Peyer's patch (tissue), 4 donors: ENCODE data around the gene RASD1. TPM values are rescaled to one million over a fixed set of nuclear protein-coding genes. Genes with fewer than 3 reads are reported as not detected.

ENCODE experiments used
- DNase-seq, 3 donors: peaks; one replicate each; pipeline ENCODE4 v3.0.0-alpha.2; 2017 to 2019
- H3K27ac ChIP-seq, 4 donors: fragments of 200-600 bp; sonication (generic); one replicate each; pipeline ENCODE4 v1.5.1; 2016 to 2019
- H3K27me3 ChIP-seq, 2 donors: fragments of 200-600 bp; sonication (generic); one replicate each; pipeline ENCODE4 v1.5.1; 2019
- H3K36me3 ChIP-seq, 3 donors: fragments of 200-600 bp; sonication (generic); one replicate each; pipeline ENCODE4 v1.5.1; 2016 to 2019
- H3K4me1 ChIP-seq, 4 donors: fragments of 200-600 bp; sonication (generic); one replicate each; pipeline ENCODE4 v1.5.1; 2016 to 2019
- H3K4me3 ChIP-seq, 4 donors: fragments of 200-600 bp; sonication (generic); 1 replicate in 3 of 4; 2 replicates in 1 of 4; pipeline ENCODE4 v1.5.1; 2016 to 2019; ENCODE audit warnings: mild to moderate bottlenecking in 1 of 4
- H3K9me3 ChIP-seq, 4 donors: fragments of 200-600 bp; sonication (generic); one replicate each; pipeline ENCODE4 v1.5.1; 2016 to 2019; ENCODE audit warnings: mild to moderate bottlenecking in 1 of 4
- POLR2A ChIP-seq, 2 donors: fragments of 450-650 bp; IDR thresholded peaks; one replicate each; pipeline ENCODE4 v1.5.1; 2017; ENCODE audit warnings: antibody characterized with exemption in 2 of 2, mild to moderate bottlenecking in 2 of 2, moderate library complexity in 2 of 2
- small RNA-seq, 2 donors: library from RNA; depleted of rRNA; stranded (forward); fragments of <200 nt; gene quantifications; one replicate each; pipeline ENCODE3, GENCODE V24; 2016
- total RNA-seq, 4 donors: library from RNA; depleted of rRNA; stranded (reverse); fragments of >200 nt; gene quantifications; one replicate each; pipeline ENCODE4 v1.1.0, GENCODE V29; 2016
- TF ChIP-seq, protein P1 (sequence below), 6 experiments: fragments of 450-650 bp in 4 of 6; fragments of 200-600 bp in 2 of 6; sonication (generic) in 1 of 6; IDR thresholded peaks; one replicate each; pipeline ENCODE4 v1.5.1; 2017 to 2019; ENCODE audit warnings: antibody characterized with exemption in 6 of 6, mild to moderate bottlenecking in 3 of 6, moderate library complexity in 1 of 6

The RASD1 gene
- total RNA-seq, 4 donors from 2014 or later: 15.0 to 32.2 (median 25.1) TPM

DNA sequence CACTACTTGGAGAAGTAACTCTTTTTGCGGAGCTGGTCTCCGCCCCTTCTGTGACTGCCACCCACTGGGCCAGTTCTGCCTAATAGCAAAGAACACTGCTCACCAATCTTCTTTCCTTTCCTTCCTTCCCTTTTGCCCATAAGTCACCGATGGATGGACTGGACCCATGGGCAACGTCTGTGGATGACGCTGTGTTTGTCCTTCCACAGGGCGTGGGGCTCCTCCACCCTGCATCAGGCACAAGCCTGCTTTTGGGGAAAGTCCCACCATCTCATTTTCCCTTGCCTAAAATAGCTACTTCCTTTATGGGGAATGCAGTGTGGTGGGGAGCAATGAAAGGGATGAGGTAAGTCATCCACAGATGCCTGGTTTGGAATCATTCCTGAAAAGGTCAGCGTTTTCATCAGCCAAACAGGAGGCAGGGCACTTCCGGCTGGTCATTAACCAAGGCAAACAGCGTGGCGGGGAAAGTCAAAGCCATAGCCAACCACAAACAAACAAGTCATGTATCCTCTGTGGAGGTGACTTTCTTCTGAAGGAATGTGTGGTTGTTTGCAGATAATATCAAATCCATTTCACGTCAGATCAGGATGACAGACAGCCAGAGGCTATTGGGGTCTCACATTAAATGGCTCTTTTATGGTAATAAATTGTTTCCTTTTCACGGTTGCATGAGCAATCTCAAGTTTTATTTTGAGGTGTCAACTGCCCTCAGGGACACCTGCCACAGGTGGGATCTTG lies 50.1 kb downstream of the RASD1 start:
- peak in 1 of 3 donors; percentile 51 for DNase-seq
- Histone ChIP-seq H3K4me3 (no peak overlapping the region), H3K4me1 (no peaks in the 10 kb centered on the region), H3K36me3 (no peaks in the 10 kb centered on the region), H3K9me3 (no peaks in the 10 kb centered on the region), H3K27me3 (no peaks in the 10 kb centered on the region), H3K27ac (peak overlapping the region in 2 of 4 donors; percentile 28 to 55)
- TF ChIP-seq, protein P1, sequence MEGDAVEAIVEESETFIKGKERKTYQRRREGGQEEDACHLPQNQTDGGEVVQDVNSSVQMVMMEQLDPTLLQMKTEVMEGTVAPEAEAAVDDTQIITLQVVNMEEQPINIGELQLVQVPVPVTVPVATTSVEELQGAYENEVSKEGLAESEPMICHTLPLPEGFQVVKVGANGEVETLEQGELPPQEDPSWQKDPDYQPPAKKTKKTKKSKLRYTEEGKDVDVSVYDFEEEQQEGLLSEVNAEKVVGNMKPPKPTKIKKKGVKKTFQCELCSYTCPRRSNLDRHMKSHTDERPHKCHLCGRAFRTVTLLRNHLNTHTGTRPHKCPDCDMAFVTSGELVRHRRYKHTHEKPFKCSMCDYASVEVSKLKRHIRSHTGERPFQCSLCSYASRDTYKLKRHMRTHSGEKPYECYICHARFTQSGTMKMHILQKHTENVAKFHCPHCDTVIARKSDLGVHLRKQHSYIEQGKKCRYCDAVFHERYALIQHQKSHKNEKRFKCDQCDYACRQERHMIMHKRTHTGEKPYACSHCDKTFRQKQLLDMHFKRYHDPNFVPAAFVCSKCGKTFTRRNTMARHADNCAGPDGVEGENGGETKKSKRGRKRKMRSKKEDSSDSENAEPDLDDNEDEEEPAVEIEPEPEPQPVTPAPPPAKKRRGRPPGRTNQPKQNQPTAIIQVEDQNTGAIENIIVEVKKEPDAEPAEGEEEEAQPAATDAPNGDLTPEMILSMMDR (IDR thresholded peaks at IDR 0.05): no peak
- no peak for TF ChIP-seq POLR2A (IDR thresholded peaks at IDR 0.05)

DNA sequence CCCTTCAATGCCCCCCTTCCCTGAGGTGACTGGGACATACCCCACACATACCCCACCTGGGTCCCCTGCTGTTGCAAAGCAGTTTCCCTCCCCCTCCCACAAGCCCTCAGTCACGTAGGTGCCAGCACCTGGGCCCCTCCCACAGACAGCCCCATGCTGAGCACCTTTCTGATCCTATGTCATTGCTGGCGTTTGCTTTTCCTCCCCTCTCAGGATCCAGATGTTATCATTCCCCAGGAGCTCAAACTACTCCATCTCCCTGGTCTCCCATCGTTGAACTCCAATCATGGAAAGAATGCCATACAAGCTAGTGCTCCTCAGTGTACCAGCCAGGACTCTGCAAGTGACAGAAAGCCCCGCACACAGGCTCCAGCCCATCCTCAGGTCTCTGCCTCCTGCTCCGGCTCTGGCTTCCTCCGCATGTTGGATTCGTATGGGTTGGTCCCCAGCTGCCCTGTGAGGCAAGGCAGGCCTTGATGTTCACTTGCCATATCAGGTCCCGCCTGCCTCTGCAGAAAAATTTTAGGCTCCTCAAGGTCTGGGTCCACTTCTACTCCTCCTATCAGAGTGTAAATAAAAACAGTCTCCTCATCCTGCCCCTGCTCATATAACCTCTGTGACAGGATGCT lies 50.8 kb downstream of the RASD1 start:
- peak in 1 of 3 donors; percentile 34 for DNase-seq
- Histone ChIP-seq H3K27ac (peak overlapping the region in 2 of 4 donors; percentile 28 to 55), H3K4me3 (no peak overlapping the region), H3K36me3 (no peaks in the 10 kb centered on the region), H3K9me3 (no peaks in the 10 kb centered on the region), H3K4me1 (no peaks in the 10 kb centered on the region), H3K27me3 (no peaks in the 10 kb centered on the region)
- no peak for TF ChIP-seq POLR2A (IDR thresholded peaks at IDR 0.05)
- TF ChIP-seq, protein P1 (IDR thresholded peaks at IDR 0.05): no peak

Small RNAs within 50 kb of the gene (small RNA-seq; reads per million reads assigned to genes)
- gene RF00019: 0 reads per million in 2 donors

Other genes with a start within 250 kb of the RASD1 start
- gene COPS3, start 215.1 kb downstream of the RASD1 start, total RNA-seq: 10 to 100 TPM; 21.4 to 36.3 (median 29.4) TPM
- gene NT5M, start 193.0 kb downstream of the RASD1 start, total RNA-seq: 1 to 10 TPM in 1 of 4 donors, not detected in 3; 1.5 TPM
- 10 to 100 TPM in 3 of 4 donors, 1 to 10 TPM in 1; 8.3 to 42.4 (median 19.4) TPM for gene MED9, start 19.4 kb downstream of the RASD1 start, total RNA-seq
- 10 to 100 TPM in 3 of 4 donors, 1 to 10 TPM in 1; 9.9 to 25.0 (median 17.8) TPM for gene PEMT, start 95.3 kb upstream of the RASD1 start, total RNA-seq
- 10 to 100 TPM; 12.8 to 51.2 (median 47.6) TPM for gene RAI1, start 185.1 kb upstream of the RASD1 start, total RNA-seq